NB4 (cell line): Measurements from ENCODE around the gene APOBEC4.

ENCODE experiments used
- CTCF ChIP-seq: IDR thresholded peaks from one replicate; pipeline ENCODE4 v1.5.1; 2012; ENCODE audit warnings: low read depth, low read length
- MAX ChIP-seq: IDR thresholded peaks from 2 replicates; pipeline ENCODE4 v1.6.1; 2011; ENCODE audit warnings: low read depth, low read length
- MYC ChIP-seq: IDR thresholded peaks from 2 replicates; pipeline ENCODE4 v1.6.1; 2011; ENCODE audit warnings: low read depth, low read length
- POLR2A ChIP-seq: IDR thresholded peaks from 2 replicates; pipeline ENCODE4 v1.6.1; 2011; ENCODE audit warnings: mild to moderate bottlenecking; ENCODE audit not compliant: insufficient read length; ENCODE audit errors: extremely low read depth

- TF ChIP-seq CTCF (no peak), MAX (no peak), POLR2A (no peak), MYC (no peak)
Observed at GRCh38 chr1:183604815-183605214, 48.3 kb downstream of the APOBEC4 start.
